ENCODE measurements around the gene GRPEL1.

The GRPEL1 gene

GRCh38 chr4:7060346-7061150 is 7.3 kb downstream of the GRPEL1 start:
- TF ChIP-seq CTCF (conservative IDR thresholded peaks at IDR 0.05): no peak
- no peak overlapping the region for H3K27ac ChIP-seq

DNA sequence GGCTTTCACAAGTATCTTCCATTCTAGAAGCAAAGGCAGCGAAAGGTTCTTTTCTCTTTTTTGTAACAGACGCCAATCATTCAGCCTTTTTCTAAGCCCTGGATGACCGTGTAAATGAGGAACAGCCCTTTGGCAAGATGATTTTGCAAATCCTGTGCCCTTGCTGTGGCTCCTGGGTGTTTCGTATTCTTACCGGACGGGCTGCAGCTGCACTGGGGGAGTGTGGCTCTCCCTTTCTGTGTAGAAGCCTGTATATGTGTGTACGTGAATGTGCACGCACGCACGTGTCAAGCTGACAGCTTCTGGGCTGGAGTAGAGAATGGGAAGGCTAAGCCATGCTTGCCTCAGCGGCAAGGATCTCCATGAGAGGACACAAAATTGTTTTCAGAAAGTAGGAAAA is 8.2 kb downstream of the GRPEL1 start:
- H3K27ac ChIP-seq: no peak overlapping the region
- TF ChIP-seq CTCF (conservative IDR thresholded peaks at IDR 0.05): no peak

GRCh38 chr4:7058792-7059191 is 9.1 kb downstream of the GRPEL1 start:
- H3K27ac ChIP-seq: no peak overlapping the region
- no peak for TF ChIP-seq CTCF (conservative IDR thresholded peaks at IDR 0.05)

- no peak for TF ChIP-seq CTCF (conservative IDR thresholded peaks at IDR 0.05)
Observed at GRCh38 chr4:7055990-7056325, 11.9 kb downstream of the GRPEL1 start.

DNA sequence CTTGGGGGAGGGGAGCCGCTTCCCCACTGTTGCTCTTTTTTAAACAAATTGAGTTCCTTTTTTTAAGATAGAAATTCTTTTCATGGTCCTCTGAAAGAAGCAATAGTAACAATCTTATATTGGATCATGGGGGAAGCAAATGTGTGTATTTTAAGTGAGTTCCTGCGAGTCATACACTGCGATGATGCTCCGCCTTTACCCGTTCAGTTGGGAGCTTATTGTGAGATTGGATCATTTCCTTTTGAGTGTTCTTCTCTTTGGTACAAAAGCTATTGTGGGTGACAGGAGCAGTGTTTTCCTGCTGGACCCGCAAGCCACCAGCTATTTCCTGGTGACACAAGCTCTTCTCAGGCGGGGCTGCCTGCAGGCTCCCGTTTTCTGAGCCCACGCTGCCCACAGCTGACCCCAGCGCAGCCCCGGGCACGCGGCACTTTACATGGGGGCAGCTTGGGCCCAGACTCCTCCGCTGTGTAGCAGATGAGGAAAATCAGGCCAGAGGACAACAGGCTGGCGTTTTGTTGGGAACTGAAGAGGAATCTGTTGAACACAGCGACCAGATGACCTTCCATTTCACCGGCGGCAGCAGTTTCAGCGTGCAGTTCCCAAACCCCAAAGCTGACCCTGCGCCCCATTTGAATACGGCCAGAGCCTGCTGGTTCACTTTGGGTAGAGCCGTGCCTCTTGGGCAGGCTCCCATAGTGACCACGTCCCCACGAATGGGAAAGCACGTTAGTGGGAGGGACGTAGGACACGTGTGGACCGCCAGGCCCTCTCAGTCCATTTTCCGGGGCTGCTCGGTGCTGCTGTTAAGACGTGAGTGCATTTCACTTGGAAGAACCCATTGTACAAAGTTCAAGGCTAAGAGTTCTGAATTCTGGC is 12.5 kb downstream of the GRPEL1 start:
- TF ChIP-seq CTCF (conservative IDR thresholded peaks at IDR 0.05): no peak
- no peak overlapping the region for H3K27ac ChIP-seq

More at GRCh38 chr4:7055990-7056325, 11.9 kb downstream of the GRPEL1 start:
- no peak overlapping the region for H3K27ac ChIP-seq

DNA sequence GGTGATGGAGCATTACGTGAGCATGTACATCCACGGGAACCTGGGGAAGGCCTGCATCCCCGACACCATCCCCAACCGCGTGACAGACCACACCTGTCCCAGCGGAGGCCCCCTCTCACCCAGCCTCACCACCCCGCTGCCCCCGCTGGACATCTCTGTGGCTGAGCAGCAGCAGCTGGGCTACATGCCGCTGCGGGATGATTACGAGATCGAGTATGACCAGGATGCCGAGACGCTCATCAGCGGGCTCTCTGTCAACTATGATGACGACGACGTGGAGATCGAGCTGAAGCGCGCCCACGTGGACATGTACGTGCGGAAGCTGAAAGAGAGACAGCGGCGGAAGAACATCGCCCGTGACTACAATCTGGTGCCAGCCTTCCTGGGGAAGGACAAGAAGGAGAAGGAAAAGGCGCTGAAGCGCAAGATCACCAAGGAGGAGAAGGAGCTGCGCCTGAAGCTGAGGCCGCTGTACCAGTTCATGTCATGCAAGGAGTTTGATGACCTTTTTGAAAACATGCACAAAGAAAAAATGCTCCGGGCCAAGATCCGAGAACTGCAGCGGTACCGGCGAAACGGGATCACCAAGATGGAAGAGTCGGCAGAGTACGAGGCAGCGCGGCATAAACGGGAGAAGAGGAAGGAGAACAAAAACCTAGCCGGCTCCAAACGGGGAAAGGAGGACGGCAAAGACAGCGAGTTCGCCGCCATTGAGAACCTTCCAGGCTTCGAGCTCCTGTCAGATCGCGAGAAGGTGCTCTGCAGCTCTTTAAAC is 13.6 kb downstream of the GRPEL1 start:
- no peak for TF ChIP-seq CTCF (conservative IDR thresholded peaks at IDR 0.05)
- no peak overlapping the region for H3K27ac ChIP-seq
